NCI-H226 (cell line): ENCODE measurements around the gene NCK2.
"Not testable (repeated sequence)": the region's sequence is repeated elsewhere in the genome, so short reads cannot be mapped to it uniquely, and the experiment has no call there.

Experiments
- DNase-seq: peaks from one replicate; pipeline ENCODE4 v3.0.0-alpha.2; 2015

NCK2 gene

DNA sequence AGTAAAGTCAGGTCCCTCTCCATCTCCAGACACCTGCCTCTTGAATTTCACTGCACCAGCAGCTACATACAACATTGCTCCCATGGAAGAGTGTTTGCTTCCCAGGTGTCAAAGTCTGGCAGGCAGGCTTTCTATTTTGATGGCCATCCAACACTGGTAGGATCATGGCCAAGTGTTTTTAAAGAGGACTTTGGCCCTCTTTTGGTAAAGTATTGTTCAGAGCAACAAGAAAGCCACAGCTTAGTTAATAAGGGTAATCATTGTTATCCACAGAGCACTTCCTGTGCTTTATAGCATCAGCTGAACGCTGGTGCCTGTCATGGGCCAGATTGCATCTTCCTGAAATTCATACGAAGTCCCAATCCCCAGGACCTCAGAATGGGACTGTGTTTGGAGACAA lies 133.2 kb downstream of the NCK2 start:
- no peak for DNase-seq

DNA sequence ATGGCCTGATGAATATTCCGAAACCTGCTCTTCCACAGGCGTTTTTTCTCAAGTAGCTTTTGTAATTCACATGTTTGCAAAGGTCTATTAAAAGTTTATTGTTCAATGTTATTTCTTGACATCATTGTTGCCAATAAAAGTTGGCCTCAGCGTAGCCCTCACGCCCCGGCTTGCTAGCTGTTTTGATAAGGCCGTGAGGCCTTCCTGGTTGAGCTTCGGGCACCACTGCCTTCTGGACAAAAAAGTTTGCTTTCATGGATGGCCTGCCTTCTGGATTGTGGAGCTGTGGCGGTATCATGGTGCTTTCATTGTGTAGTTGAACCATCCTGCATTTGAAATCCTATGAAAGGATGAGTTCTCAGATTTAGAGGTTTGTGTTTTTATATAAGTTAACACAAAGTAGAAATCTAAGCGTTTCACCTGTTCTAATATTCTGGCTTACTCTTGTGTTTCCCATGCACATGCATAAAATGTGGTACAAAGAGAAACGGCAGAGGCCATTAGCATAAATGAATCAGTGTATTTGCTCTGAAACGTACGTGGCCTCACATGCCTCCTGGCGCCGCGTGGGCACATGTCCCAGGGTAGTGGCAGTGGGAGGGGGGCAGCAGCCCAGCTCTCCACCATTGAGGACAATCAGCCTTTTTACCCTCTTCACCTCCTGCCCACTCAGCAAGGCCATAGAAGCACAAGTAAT lies 134.5 kb downstream of the NCK2 start:
- DNase-seq: no peak

DNA sequence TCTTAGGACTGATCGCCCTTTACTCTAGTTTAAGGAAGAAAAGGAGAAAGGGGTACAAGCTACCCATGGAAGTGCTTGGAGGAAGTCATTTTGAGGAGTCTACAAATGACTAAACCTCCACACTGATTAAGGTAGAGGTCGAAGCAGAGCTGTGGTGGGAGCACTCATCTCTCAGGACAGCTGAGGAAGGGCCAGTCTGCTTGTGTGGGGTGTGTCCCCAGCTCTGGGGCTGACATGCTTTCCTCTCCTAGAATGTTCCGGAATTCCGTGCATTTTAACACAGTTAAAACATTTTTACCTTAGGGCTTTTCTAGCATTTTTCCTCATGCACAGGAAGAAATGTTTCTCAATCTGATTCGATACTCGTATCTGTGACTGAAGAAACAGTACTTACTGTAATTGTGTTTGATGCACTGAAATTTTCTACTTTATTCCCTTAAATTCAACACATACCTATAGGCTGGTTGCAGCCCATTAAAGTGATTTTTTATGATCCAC lies 135.1 kb downstream of the NCK2 start:
- no peak for DNase-seq

DNA sequence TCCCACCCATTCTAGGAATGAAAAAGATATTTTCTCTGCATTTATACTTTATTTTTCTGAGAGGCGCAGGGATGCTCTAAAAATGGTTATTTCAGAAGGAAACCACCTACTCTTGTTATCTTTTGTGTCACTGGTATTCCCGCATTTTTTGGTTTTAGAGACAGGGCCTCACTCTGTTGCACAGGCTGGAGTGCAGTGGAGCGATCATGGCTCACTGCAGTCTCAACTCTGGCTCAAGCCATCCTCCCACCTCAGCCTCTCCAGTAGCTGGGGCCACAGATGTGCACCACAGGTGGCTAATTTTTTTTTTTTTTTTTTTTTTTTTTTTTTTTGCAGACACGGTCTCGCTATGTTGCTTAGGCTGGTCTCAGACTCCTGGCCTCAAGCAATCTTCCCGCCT lies 135.9 kb downstream of the NCK2 start:
- no peak for DNase-seq

DNA sequence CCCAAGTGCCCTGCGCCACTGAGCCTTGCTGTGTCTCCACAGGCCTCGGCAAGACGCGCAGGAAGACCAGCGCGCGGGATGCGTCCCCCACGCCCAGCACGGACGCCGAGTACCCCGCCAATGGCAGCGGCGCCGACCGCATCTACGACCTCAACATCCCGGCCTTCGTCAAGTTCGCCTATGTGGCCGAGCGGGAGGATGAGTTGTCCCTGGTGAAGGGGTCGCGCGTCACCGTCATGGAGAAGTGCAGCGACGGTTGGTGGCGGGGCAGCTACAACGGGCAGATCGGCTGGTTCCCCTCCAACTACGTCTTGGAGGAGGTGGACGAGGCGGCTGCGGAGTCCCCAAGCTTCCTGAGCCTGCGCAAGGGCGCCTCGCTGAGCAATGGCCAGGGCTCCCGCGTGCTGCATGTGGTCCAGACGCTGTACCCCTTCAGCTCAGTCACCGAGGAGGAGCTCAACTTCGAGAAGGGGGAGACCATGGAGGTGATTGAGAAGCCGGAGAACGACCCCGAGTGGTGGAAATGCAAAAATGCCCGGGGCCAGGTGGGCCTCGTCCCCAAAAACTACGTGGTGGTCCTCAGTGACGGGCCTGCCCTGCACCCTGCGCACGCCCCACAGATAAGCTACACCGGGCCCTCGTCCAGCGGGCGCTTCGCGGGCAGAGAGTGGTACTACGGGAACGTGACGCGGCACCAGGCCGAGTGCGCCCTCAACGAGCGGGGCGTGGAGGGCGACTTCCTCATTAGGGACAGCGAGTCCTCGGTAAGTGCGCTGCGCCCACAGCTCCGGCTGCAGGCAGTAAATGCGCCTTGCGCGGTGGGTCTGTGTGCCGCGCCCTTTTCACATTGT lies 136.8 kb downstream of the NCK2 start:
- no peak for DNase-seq

DNA sequence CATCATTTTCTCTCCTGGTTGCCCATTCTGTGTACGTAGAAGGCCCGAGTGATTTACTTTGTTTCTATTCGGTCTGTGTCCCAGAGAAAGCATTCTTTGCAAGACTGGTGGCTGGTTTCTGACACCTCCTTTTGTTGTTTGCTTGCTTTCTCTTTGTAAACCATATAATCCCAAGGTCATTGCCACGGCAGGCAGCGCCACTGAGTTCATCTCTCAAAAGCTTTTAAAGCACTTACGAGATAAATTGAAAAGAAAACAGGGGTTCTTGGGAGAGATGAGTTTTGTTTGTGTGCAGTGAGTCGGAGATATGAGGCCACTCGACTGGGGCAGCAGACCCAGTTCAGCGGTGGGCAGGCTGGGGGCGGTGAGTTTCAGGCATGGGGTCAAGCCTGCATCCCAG lies 137.6 kb downstream of the NCK2 start:
- no peak for DNase-seq

DNA sequence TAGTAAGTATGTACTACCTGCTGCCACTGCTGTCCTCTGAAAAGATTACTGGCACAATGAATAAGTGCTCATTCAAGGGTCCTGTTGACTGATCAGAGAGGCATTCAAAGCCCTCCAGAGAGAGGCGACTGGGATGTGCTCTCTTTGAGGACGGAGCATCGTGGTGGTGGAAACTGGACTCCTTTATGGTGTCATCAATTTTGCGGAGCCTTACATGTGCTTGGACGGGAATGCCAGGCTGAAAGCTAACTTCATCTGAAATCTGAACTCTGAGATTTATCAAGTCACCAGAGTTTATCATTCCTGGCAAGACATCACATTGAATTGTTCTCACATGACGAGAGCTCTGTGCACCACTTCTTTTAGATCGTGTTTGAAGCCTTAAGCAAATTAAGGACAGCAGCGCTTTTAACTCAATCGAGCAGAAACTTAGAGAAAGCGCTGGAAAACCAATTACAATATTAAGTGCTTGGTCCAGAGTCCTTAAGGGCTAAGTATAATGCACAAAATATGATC lies 138.3 kb downstream of the NCK2 start:
- no peak for DNase-seq

DNA sequence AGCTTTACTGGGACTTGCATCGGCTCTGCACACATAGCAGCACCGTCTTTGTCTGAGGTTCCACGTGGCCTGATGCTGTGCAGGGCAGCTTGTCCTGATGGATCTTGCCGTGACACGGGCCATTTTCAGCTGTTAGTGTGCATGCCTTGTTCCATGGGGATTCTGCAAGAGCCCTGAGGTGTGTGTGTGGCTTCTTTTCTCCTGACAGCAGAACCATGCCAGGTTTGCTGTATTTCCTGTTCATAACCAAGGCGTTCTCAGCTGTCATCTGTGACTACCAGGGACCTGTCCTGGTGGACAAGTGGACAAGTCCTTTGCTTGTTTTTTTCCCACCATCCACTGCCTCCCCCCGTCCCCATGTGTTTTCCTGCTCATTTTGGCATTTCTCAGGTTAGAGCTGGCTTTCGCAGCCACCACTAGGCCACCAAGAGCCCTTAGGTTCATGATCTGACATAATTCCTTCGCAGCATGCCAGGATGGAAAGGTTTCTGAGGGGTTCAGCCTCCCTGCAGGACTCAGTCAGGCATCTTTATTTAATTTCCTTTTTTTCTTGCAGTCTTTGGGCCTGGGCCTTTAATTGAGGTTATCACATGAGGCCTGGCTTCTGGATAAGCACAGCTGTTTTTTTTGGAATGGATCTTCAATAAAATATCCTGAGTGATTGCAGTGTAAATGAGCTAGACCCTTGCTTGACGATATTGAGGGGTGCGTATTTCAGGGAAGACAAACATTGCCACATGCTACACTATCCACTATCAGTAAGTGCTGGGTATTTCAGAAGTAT lies 139.4 kb downstream of the NCK2 start:
- DNase-seq: no peak

DNA sequence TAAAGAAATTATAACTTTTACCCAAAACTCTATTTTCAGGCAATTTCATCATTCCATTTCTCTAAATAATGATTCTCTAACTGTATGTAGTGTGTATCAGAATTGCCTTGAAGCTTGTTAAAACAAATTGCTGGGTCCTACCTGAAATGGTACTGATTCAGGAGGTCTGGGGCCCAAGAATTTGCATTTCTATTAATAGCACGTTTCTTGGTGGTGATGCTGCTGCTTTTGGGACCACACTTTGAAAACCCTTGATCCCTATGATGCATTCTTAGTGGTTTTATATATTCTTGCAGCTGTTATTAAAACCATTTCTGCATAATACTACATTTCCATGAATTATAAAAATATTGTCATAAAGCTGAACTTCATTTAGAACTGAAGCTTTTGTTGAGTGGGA lies 140.7 kb downstream of the NCK2 start:
- DNase-seq: no peak

DNA sequence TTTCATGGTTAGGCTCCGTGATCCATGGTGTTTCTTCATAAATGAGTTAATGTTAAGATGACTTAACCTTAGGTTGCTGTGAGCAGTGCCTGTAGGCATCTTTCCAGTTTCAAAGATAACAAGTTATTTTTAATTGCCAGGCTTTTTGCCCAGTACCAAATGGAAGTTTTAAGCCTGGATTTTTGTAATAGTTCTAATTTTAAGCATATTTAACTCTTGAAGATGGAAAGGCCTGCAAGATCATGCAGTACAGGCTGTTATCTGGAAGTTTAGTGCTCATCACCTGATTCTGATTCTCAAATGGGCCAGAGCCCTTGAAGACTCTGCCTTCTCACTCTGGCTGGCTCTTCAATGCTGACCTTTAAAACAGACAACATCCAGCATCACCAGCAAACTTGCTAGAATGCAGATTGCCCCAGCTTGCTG lies 141.3 kb downstream of the NCK2 start:
- DNase-seq: peak; percentile 46

DNA sequence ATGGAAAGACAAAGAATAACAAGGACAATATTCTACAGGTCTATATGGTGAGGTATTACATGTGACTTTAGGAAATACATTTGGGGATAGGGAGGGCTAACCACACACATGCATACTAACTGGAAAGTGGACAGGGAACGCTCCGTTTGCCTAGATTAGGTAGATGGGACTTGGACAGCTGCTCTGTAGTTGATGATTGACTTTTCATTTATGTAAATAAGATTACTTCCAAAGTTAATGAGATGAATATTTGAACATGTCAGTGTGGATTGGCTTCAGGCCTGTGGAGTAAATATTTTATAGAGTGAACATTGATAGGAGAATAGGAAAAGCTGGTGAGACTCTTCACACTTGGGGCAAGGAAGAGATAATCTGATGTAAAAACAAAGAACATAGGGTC lies 142.0 kb downstream of the NCK2 start:
- no peak for DNase-seq

DNA sequence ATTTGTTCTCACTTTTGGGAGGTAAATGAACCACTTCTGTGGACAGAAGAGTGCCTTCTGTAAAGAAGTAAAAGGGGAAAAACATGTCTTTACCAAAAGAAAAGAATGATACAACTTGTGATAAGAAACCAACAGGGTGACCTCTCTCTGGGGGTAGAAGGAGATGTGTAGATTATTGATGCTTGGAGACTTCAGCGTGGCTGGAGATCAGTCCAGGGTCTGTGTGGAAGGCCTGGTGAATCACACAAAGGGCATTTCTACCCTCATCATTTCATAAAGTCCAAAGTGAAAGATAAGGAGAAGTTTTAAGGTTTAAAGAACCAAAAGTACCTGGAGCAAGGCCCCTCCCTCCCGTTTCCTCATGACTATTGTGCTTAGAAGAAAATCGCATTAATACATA lies 142.5 kb downstream of the NCK2 start:
- DNase-seq: peak; percentile 43

DNA sequence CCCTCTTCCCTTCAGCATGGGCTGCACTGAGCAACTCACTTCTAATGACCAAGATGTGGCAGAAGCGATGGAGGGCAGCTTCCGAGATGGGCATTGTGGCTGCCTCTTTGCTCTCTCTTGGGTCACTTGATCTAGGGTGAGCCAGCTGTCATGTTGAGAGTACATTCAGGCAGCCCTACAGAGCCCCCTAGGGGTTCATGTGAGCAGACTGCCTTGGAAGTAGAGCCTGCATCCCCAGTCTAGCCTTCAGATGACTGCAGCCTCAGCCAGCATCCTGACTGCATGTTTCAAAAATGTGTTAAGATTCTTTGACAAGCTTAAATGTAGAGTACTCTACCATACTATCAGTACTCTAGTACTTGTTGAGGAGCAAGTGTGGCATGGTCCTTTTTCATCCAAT lies 143.9 kb downstream of the NCK2 start:
- DNase-seq: no peak

DNA sequence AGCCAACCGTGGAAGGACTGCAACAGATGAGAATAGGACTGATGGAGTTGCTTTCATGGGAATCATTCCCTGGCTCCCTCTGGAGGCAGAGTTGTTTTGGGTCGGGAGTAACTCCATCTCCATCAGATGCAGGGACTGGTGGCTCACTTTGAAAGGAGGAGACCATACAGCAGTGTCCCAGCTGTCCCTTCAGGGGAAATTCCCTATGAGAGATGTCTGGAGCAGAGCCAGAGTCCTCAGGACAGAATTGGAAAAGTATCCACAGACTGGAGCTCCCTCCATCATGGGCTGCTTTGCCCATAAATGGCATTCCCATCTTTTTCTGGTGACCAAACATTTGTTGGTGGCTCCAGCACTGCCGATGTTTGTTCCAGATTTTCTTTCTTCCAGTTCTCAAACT lies 144.3 kb downstream of the NCK2 start:
- DNase-seq: no peak

DNA sequence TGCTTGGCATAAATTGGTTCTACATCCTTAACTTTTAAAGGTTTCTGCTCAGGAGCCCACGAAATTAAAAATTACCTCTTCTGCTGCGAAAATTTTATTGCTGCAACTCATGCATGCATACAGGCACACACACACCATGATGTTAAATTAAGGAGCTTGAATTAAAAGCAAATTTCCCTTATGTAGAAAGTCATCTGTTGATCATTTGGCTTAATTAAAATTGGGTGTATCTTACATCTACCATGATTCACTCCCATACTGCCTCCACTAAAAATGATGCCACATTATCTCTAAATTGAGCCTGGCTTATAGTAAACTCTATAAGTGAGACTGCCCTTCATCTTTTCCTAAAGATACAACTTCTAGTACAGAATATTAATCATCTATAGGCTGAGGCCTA lies 145.4 kb downstream of the NCK2 start:
- no peak for DNase-seq

DNA sequence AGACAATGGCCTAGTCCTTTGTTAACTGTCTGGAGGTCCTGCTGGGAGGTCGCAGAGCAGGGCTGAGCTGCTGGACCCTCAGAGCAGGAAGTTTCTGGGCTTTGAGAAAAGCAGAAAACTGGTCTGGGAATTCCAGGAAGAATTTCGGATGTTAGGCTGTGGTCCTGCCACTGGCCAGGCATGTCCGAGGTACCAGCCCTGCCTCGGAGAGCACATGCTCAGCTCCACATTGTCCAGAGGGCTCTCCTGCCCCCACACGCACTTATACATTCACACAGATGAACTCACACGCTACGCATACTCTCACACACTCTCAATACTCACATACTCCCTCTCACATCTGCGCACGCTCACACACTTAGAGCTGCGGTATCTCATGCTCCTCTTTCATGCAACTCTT lies 146.1 kb downstream of the NCK2 start:
- DNase-seq: no peak

DNA sequence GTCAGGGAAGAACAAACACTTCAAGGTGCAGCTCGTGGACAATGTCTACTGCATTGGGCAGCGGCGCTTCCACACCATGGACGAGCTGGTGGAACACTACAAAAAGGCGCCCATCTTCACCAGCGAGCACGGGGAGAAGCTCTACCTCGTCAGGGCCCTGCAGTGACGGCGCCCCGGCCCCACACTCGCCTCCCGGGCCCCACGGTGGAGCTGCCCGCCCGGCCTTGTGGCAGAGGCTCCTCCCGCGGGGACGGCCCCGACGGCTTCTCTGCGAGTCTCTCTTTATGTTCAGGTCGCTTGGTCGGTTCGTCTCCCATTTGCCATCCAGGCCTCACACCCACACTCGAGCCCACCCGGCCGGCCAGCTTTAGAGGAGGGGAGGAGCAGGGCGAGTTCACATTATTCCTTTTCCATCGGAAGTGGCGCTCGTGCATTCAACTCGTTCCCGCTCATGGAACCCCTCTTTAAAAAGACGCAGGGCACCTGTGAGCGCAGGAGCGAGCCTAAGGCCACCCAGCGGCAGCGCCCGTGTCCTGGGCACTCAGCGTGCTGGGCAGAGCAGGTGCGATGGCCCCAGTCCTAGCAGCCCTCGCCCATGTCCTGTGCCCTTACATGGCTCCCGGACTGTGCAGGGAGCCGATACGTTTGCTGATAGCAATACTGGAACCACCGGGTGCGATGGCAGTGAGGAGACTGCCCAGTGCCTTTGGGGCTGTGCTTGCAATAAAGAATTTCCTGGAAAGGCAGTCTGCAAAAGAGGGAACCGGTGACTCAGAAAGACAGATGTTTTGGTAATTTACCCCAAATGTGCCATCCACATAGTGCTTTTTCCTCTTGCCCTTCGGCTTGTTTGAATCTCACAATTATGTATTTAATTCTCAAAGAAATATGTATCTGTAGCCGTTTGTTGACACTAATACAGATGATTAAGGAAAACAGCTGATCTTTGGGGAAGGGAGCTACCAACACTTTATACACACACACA lies 148.6 kb downstream of the NCK2 start:
- DNase-seq: no peak

DNA sequence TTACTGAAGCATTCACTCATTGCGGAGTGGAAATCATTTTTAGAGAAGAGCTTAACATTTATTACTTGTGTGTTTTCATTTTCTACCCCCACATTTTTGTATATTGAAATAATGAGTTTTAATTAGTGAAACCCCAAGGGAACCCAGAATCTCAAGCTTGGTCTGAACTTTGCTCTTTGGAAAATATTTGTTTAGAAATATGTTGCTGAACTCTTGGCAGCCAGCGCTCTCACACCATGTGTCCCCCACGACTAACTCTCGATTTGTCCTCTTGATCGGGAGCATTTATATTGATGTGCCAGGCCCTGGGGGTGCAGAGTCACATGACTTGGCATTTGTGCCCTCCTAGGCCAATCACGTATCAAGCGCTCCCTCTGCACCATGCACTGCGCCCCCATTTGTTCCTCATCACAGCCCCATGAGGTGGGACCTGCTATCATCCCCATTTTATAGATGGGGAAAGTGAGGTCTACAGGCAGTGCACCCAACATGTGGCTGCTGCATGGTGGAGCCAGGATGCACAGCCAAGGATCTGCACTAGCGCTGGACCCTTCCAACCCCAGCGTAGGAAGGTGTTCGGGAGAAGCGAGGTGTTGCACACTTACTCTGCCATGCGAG lies 149.7 kb downstream of the NCK2 start:
- DNase-seq: no peak

DNA sequence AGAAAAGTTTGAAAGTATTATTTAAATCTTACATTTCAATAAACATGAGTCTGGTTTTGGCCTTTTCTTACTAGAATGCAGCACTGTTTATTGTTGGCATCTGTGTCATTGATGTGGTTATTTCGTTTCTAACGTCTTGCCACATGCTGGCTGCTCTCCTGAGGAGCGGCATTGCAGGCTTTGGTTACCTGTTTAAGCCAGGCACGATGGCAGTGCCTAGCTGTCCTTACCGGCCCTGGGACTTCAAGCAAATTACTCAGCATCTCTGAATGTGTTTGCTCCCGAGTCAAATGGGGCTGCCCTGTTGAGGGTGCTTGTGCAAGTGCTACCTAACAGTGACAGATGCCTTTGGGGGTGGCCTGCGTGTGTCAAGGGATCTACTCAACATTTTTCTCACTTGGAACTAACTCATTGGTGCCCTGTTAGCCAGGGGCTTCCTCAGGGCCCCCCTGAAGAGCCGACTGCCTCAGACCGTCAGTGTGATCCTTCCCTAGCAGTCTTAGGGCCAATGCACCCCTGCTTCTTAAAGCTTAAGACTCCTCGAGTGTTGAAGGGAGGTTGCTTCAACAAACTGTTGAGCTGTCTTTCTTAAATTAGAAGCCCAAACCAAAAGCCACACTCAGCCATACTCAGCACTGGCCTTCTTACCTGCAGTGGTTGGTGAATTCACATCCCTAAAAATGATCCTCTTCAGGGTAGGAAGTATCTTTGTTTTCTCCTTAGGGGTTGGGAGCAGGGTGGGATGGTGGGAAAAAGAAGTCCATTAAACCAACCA lies 151.5 kb downstream of the NCK2 start:
- no peak for DNase-seq

DNA sequence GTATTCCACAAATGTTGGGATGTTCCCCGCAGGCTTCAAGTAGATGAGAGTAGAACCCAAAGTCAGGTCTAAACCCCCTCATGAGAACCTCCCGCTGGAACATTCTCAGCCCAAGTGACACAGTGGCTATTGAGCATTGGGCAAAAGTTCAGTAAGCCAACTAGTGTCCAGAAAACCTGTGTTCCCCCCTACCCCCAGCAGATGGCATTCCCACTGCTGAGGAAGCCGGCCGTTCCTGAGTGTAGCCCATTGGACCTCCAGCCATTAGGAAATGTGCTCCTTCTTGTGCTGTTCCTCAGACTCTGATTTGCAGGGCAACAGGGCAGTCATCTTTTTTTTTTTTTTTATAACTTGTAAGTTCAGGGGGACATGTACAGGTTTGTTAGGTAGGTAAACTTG lies 152.1 kb downstream of the NCK2 start:
- DNase-seq: no peak

DNA sequence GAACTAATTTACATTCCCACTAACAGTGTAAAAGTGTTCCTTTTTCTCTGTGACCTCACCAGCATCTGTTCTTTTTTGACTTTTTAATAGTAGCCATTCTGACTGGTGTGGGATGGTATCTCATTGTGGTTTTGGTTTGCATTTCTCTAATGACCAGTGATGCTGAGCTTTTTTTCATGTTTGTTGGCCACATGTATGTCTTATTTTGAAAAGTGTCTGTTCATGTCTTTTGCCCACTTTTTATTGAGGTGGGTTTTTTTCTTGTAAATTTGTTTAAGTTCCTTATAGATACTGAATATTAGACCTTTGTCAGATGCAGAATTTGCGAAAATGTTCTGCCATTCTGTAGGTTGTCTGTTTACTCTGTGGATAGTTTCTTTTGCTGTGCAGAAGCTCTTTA lies 153.0 kb downstream of the NCK2 start:
- DNase-seq: not testable (repeated sequence)
